K562 (cell line): Measurements from ENCODE around the gene GYS1. TPM values are rescaled to one million over a fixed set of nuclear protein-coding genes. Genes with fewer than 3 reads are reported as not detected.
A peak's percentile ranks its signal among the peaks of the same experiment; 100 is the strongest.

Experiments
- BACH1 ChIP-seq: fragments of 200-800 bp; sonication (Bioruptor generic); IDR thresholded peaks from 2 replicates; pipeline ENCODE4 v1.6.1; 2016; ENCODE audit warnings: missing genetic modification characterization, missing compliant biosample characterization
- CBFB ChIP-seq: sonication (generic); formaldehyde crosslinking; IDR thresholded peaks from 2 replicates; pipeline ENCODE4 v1.4.0; 2020; ENCODE audit warnings: mild to moderate bottlenecking, missing genetic modification reagents
- CBX8 ChIP-seq: fragments of 200-600 bp; sonication (generic); IDR thresholded peaks from 2 replicates; pipeline ENCODE4 v1.6.1; 2012; ENCODE audit warnings: borderline replicate concordance, mixed run types, low read depth, mild to moderate bottlenecking, moderate library complexity, mixed read lengths, low read length, control low read depth, inconsistent platforms; ENCODE audit not compliant: poor library complexity, severe bottlenecking; ENCODE audit errors: extremely low read depth
- ETV5 ChIP-seq: sonication (generic); formaldehyde crosslinking; IDR thresholded peaks from 2 replicates; pipeline ENCODE4 v1.4.0; 2020; ENCODE audit warnings: low read depth, mild to moderate bottlenecking, missing genetic modification reagents
- KLF1 ChIP-seq: fragments of 450-650 bp; IDR thresholded peaks from 2 replicates; pipeline ENCODE4 v1.6.1; 2016; ENCODE audit warnings: missing genetic modification characterization, missing compliant biosample characterization
- NCOA4 ChIP-seq: fragments of 450-650 bp; IDR thresholded peaks from 2 replicates; pipeline ENCODE4 v1.6.1; 2018; ENCODE audit warnings: mild to moderate bottlenecking; ENCODE audit not compliant: partially characterized antibody
- NRF1 ChIP-seq, 2 experiments: fragments of 450-650 bp; IDR thresholded peaks in 1 of 2; conservative IDR thresholded peaks in 1 of 2; 2 replicates each; pipeline ENCODE4 v1.6.1; 2014; ENCODE audit warnings: mild to moderate bottlenecking in 2 of 2
- POLR2G ChIP-seq: fragments of 200-400 bp; formaldehyde crosslinking; IDR thresholded peaks from 2 replicates; pipeline ENCODE4 v1.6.1; 2017; ENCODE audit warnings: low read depth, mild to moderate bottlenecking, antibody characterized with exemption, low read length, moderate library complexity
- ZNF217 ChIP-seq: sonication (generic); formaldehyde crosslinking; IDR thresholded peaks from 2 replicates; pipeline ENCODE4 v1.8.0; 2022; ENCODE audit warnings: mild to moderate bottlenecking, missing genetic modification reagents
- ZNF324 ChIP-seq: fragments of 250-450 bp; sonication (Bioruptor Pico); IDR thresholded peaks from 2 replicates; pipeline ENCODE4 v1.4.0; 2020; ENCODE audit warnings: mild to moderate bottlenecking
- ZNF717 ChIP-seq: fragments of 250-450 bp; sonication (Bioruptor Pico); IDR thresholded peaks from 2 replicates; pipeline ENCODE4 v1.5.0; 2021
- polyA plus RNA-seq, 8 experiments: library from polyadenylated mRNA; depleted of rRNA in 4 of 8; stranded (reverse) in 5 of 8; unstranded in 3 of 8; fragments of >200 nt; fragmentation: Nextera tagmentation in 2 of 8; fragmentation: Illumina TruSeq in 1 of 8; extraction: Ambion mirVana in 2 of 8; extraction: Trizol in 1 of 8; gene quantifications; 2 replicates each; pipeline versions ENCODE4 v1.2.1 to v1.2.3, GENCODE V29; 2011 to 2014; ENCODE audit warnings: inconsistent platforms in 1 of 8, missing spikeins in 1 of 8
- total RNA-seq, 7 experiments: library from RNA; depleted of rRNA in 6 of 7; stranded (reverse); fragments of >200 nt in 6 of 7; fragmentation: Illumina TruSeq in 2 of 7; extraction: Trizol in 2 of 7; gene quantifications; 2 replicates each; pipeline versions ENCODE4 v1.2.1 to v1.2.3, GENCODE V29; 2011 to 2021; ENCODE audit warnings: low replicate concordance in 1 of 7
- TF ChIP-seq, protein P1 (sequence below): fragments of 450-650 bp; IDR thresholded peaks from 2 replicates; pipeline ENCODE4 v1.6.1; 2016; ENCODE audit warnings: mild to moderate bottlenecking, moderate library complexity
- TF ChIP-seq, protein P2 (sequence below): fragments of 250-450 bp; sonication (Bioruptor Pico); IDR thresholded peaks from 2 replicates; pipeline ENCODE4 v1.5.0; 2021
- TF ChIP-seq, protein P3 (sequence below): IDR thresholded peaks from 2 replicates; pipeline ENCODE4 v1.6.1; 2011; ENCODE audit not compliant: insufficient read length; ENCODE audit errors: extremely low read depth

The GYS1 gene
- total and polyA plus RNA-seq, 9 of the 15 experiments (the other 6 are each of a cell fraction or from before 2014, with no cell fraction given) = 1.9 to 31.1 (median 15.2) TPM

DNA sequence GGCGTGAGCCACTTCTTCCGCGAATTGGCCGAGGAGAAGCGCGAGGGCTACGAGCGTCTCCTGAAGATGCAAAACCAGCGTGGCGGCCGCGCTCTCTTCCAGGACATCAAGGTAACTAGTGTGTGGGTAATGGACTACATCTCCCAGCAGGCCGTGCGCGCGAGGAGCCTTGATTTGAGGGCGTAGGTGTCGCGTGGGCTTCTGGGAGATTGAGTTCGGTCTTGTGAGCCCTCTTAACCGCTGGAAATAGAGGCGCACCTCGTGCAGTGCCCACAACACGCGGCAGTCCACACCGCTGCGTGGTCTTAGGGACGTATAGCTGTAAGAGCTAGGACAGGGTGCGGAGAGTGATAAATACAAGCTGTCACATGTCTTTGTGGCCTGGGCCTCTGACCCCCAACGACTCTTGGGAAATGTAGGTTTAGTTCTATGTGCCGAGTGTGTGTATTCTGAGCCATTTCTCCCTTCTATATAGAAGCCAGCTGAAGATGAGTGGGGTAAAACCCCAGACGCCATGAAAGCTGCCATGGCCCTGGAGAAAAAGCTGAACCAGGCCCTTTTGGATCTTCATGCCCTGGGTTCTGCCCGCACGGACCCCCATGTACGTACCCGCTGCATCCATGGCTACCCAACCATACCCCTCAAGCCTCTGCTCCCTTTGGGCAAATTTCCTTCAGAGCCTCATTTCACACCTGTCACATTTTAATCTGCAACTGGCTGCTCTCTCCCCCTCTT is 27.1 kb downstream of the GYS1 start (continued):
- TF ChIP-seq, protein P1, sequence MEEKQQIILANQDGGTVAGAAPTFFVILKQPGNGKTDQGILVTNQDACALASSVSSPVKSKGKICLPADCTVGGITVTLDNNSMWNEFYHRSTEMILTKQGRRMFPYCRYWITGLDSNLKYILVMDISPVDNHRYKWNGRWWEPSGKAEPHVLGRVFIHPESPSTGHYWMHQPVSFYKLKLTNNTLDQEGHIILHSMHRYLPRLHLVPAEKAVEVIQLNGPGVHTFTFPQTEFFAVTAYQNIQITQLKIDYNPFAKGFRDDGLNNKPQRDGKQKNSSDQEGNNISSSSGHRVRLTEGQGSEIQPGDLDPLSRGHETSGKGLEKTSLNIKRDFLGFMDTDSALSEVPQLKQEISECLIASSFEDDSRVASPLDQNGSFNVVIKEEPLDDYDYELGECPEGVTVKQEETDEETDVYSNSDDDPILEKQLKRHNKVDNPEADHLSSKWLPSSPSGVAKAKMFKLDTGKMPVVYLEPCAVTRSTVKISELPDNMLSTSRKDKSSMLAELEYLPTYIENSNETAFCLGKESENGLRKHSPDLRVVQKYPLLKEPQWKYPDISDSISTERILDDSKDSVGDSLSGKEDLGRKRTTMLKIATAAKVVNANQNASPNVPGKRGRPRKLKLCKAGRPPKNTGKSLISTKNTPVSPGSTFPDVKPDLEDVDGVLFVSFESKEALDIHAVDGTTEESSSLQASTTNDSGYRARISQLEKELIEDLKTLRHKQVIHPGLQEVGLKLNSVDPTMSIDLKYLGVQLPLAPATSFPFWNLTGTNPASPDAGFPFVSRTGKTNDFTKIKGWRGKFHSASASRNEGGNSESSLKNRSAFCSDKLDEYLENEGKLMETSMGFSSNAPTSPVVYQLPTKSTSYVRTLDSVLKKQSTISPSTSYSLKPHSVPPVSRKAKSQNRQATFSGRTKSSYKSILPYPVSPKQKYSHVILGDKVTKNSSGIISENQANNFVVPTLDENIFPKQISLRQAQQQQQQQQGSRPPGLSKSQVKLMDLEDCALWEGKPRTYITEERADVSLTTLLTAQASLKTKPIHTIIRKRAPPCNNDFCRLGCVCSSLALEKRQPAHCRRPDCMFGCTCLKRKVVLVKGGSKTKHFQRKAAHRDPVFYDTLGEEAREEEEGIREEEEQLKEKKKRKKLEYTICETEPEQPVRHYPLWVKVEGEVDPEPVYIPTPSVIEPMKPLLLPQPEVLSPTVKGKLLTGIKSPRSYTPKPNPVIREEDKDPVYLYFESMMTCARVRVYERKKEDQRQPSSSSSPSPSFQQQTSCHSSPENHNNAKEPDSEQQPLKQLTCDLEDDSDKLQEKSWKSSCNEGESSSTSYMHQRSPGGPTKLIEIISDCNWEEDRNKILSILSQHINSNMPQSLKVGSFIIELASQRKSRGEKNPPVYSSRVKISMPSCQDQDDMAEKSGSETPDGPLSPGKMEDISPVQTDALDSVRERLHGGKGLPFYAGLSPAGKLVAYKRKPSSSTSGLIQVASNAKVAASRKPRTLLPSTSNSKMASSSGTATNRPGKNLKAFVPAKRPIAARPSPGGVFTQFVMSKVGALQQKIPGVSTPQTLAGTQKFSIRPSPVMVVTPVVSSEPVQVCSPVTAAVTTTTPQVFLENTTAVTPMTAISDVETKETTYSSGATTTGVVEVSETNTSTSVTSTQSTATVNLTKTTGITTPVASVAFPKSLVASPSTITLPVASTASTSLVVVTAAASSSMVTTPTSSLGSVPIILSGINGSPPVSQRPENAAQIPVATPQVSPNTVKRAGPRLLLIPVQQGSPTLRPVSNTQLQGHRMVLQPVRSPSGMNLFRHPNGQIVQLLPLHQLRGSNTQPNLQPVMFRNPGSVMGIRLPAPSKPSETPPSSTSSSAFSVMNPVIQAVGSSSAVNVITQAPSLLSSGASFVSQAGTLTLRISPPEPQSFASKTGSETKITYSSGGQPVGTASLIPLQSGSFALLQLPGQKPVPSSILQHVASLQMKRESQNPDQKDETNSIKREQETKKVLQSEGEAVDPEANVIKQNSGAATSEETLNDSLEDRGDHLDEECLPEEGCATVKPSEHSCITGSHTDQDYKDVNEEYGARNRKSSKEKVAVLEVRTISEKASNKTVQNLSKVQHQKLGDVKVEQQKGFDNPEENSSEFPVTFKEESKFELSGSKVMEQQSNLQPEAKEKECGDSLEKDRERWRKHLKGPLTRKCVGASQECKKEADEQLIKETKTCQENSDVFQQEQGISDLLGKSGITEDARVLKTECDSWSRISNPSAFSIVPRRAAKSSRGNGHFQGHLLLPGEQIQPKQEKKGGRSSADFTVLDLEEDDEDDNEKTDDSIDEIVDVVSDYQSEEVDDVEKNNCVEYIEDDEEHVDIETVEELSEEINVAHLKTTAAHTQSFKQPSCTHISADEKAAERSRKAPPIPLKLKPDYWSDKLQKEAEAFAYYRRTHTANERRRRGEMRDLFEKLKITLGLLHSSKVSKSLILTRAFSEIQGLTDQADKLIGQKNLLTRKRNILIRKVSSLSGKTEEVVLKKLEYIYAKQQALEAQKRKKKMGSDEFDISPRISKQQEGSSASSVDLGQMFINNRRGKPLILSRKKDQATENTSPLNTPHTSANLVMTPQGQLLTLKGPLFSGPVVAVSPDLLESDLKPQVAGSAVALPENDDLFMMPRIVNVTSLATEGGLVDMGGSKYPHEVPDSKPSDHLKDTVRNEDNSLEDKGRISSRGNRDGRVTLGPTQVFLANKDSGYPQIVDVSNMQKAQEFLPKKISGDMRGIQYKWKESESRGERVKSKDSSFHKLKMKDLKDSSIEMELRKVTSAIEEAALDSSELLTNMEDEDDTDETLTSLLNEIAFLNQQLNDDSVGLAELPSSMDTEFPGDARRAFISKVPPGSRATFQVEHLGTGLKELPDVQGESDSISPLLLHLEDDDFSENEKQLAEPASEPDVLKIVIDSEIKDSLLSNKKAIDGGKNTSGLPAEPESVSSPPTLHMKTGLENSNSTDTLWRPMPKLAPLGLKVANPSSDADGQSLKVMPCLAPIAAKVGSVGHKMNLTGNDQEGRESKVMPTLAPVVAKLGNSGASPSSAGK = peak; percentile 50; the same call in 1 of the 2 replicates
- TF ChIP-seq CBFB (CRISPR knock-in tag) (peak; percentile 76; the same call in 1 of the 2 replicates), BACH1 (no peak), ZNF717 (0 out of 2 replicates have a peak, but pooled peaks have one; percentile 46), POLR2G (peak; percentile 82), ZNF217 (no peak), NCOA4 (no peak), ZNF324 (no peak), NRF1 (conservative IDR thresholded peaks at IDR 0.05 in 1 of 2, IDR thresholded peaks at IDR 0.05 in 1 of 2) (no peak), ETV5 (CRISPR knock-in tag) (0 out of 2 replicates have a peak, but pooled peaks have one; percentile 25), CBX8 (no peak), KLF1 (tag) (no peak)
- TF ChIP-seq, protein P2, sequence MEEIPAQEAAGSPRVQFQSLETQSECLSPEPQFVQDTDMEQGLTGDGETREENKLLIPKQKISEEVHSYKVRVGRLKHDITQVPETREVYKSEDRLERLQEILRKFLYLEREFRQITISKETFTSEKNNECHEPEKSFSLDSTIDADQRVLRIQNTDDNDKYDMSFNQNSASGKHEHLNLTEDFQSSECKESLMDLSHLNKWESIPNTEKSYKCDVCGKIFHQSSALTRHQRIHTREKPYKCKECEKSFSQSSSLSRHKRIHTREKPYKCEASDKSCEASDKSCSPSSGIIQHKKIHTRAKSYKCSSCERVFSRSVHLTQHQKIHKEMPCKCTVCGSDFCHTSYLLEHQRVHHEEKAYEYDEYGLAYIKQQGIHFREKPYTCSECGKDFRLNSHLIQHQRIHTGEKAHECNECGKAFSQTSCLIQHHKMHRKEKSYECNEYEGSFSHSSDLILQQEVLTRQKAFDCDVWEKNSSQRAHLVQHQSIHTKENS (CRISPR knock-in tag) = no peak
- TF ChIP-seq, protein P3, sequence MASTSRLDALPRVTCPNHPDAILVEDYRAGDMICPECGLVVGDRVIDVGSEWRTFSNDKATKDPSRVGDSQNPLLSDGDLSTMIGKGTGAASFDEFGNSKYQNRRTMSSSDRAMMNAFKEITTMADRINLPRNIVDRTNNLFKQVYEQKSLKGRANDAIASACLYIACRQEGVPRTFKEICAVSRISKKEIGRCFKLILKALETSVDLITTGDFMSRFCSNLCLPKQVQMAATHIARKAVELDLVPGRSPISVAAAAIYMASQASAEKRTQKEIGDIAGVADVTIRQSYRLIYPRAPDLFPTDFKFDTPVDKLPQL = no peak
